GM10248 (cell line): ENCODE measurements around the gene AGPAT1.
A peak's percentile ranks its signal among the peaks of the same experiment; 100 is the strongest.

Source experiments
- CTCF ChIA-PET: fragments of 300-600 bp; sonication (Branson Sonifier 250); formaldehyde crosslinking; extraction: SDS; loops from one replicate; lab custom pipeline; 2021; ENCODE audit warnings: antibody characterized with exemption; lab: Yijun Ruan, JAX
- POLR2A ChIA-PET: fragments of 350-650 bp; sonication (Branson Sonifier 250); formaldehyde crosslinking; extraction: SDS; loops from one replicate; lab custom pipeline; 2020; ENCODE audit warnings: antibody characterized with exemption; lab: Yijun Ruan, JAX
- DNase-seq: peaks from one replicate; pipeline ENCODE4 v3.0.0; 2012; ENCODE audit errors: extremely low spot score
- TF ChIP-seq, protein P1 (sequence below): IDR thresholded peaks from 2 replicates; pipeline ENCODE4 v1.5.1; 2012; ENCODE audit warnings: mild to moderate bottlenecking, low read depth; ENCODE audit errors: extremely low read depth, missing control alignments, control extremely low read depth

Gene AGPAT1

DNA sequence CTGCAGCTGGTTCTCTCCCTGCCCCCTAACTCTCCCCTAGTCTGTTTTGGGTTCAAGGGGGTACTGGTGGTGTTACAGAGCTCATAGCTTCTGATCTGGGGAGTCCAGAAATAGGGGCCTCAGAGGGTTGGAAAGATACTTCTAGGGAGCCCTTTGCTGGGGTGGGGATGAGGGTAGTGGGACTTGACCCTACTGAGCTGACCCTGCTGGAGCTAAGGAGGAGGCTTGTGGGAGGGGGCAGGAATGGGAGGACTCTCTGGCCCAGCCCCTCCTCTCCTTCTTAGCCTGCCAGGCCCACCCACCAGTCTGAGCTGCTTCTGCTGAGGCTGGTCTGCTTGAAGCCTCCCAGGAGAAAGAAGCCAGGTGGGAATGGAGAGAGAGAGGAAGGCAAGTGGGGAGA lies 11.6 kb downstream of the AGPAT1 start, which contains the start of gene EGFL8:
Gene EGFL8 (plus strand): TSS at position 301 of the 400 bp plus-strand sequence. CDS start 1,571 bp downstream, outside the sequence.
- POLR2A ChIA-PET: no interaction called here
- no peak for DNase-seq
- CTCF ChIA-PET: interaction anchor here (1.1 to 2.6 kb wide), 3 partner anchors 10 to 46 kb away, joined by 4 to 9 read pairs (median 5); no protein-coding TSS in a partner anchor
- TF ChIP-seq, protein P1, sequence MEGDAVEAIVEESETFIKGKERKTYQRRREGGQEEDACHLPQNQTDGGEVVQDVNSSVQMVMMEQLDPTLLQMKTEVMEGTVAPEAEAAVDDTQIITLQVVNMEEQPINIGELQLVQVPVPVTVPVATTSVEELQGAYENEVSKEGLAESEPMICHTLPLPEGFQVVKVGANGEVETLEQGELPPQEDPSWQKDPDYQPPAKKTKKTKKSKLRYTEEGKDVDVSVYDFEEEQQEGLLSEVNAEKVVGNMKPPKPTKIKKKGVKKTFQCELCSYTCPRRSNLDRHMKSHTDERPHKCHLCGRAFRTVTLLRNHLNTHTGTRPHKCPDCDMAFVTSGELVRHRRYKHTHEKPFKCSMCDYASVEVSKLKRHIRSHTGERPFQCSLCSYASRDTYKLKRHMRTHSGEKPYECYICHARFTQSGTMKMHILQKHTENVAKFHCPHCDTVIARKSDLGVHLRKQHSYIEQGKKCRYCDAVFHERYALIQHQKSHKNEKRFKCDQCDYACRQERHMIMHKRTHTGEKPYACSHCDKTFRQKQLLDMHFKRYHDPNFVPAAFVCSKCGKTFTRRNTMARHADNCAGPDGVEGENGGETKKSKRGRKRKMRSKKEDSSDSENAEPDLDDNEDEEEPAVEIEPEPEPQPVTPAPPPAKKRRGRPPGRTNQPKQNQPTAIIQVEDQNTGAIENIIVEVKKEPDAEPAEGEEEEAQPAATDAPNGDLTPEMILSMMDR: no peak

DNA sequence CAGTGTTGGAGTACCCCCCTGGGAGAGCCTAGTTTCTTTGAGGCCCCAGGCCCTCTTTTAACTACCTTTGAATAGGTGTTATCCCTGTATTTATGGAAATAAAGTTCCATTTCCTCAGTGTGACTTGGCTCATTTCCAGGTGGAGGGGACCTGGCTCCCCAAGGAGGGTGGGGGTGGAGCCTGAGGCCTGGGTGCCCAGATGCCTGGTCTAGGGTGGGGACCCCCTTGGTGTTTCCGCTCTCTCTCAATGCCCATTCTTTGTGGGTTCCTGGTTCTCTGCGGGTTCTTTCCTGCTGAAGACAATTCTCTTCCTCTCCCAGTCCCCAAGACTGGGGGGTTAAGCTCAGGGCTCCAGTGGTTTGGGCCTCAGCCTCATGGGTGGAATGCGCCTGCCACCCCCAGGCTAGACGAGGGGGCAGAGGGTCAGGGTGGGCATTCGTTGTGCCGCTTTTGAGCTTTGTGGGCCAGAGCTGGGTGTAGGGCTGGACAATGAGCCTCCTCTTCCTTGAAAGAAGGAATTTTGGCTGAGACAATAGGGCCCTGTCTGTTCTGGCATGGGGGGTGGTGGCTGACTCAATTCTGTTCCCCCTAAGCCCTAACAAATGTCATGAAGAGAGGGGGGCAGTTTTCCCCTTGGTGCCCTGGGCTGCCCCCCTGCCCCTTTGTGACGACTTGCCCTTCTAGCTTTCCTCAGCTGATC lies 12.2 kb downstream of the AGPAT1 start:
- TF ChIP-seq, protein P1: no peak
- CTCF ChIA-PET: interaction anchor here (1.3 to 2.6 kb wide), 2 partner anchors 33 to 45 kb away, joined by 4 to 9 read pairs; no protein-coding TSS in a partner anchor
- DNase-seq: no peak
- POLR2A ChIA-PET: no interaction called here

DNA sequence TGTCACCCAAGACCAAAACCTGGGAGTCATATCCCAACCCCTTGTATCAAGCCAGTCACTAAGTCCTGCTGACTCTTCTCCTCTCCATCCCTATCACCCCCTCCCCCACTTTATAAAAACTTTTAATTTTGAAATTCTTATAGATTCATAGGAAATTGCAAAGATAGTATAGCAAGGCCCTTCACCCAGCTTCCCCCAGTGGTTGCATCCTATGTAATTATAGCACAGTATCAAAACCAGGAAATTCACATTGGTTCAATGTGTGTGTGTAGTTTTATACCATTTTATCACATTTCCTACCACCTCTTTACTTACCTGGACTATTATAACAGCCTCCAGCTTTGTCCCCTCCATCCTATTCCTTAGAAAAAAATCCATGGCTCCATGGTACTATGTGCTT lies 17.8 kb downstream of the AGPAT1 start:
- no peak for DNase-seq
- ChIA-PET CTCF (interaction anchor here (0.9 kb wide), 2 partner anchors 9 to 70 kb away, joined by 3 read pairs; no protein-coding TSS in a partner anchor), POLR2A (no interaction called here)
- TF ChIP-seq, protein P1: no peak

DNA sequence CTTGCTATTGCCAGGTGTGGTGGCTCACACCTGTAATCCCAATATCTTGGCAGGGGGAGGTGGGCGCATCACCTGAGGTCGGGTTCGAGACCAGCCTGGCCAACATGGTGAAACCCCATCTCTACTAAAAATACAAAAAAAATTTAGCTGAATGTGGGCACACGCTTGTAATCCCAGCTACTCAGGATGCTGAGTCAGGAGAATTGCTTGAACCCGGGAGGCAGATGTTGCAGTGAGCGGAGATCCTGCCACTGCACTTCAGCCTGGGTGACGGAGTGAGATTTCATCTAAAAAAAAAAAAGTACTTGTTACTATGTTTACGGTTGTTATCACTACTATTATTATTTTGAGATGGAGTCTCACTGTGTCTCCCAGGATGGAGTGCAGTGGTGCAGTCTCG lies 19.0 kb downstream of the AGPAT1 start:
- POLR2A ChIA-PET: no interaction called here
- CTCF ChIA-PET: no interaction called here
- DNase-seq: no peak
- TF ChIP-seq, protein P1: no peak

DNA sequence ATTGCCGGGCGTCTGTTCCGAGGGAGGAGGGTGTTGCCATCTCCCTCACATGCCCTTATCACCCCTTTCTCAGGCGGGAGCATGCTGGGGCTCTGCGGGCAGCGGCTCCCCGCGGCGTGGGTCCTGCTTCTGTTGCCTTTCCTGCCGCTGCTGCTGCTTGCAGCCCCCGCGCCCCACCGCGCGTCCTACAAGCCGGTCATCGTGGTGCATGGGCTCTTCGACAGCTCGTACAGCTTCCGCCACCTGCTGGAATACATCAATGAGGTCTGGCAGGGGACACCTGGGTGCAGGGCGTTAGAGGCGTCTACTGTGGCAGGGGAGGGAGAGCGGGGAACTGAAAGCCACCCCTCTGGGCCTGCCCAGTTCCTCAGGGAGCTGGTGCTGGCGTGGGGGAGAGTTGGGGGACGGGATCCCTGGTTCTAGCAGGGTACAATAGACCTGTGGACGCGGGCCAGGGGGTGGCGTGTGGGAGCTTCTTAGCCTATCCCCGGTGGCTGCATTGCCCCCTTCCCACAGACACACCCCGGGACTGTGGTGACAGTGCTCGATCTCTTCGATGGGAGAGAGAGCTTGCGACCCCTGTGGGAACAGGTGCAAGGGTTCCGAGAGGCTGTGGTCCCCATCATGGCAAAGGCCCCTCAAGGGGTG lies 21.2 kb downstream of the AGPAT1 start:
- ChIA-PET POLR2A (interaction anchor here (0.6 kb wide), 1 partner anchor 21 kb away, joined by 3 read pairs; the partner anchor contains the start of gene AGPAT1), CTCF (interaction anchor here (0.8 to 1.3 kb wide), 5 partner anchors 10 to 107 kb away, joined by 3 to 5 read pairs (median 4); partner anchors contain the start of gene EGFL8)
- TF ChIP-seq, protein P1: peak; percentile 78
- peak; percentile 86 for DNase-seq

DNA sequence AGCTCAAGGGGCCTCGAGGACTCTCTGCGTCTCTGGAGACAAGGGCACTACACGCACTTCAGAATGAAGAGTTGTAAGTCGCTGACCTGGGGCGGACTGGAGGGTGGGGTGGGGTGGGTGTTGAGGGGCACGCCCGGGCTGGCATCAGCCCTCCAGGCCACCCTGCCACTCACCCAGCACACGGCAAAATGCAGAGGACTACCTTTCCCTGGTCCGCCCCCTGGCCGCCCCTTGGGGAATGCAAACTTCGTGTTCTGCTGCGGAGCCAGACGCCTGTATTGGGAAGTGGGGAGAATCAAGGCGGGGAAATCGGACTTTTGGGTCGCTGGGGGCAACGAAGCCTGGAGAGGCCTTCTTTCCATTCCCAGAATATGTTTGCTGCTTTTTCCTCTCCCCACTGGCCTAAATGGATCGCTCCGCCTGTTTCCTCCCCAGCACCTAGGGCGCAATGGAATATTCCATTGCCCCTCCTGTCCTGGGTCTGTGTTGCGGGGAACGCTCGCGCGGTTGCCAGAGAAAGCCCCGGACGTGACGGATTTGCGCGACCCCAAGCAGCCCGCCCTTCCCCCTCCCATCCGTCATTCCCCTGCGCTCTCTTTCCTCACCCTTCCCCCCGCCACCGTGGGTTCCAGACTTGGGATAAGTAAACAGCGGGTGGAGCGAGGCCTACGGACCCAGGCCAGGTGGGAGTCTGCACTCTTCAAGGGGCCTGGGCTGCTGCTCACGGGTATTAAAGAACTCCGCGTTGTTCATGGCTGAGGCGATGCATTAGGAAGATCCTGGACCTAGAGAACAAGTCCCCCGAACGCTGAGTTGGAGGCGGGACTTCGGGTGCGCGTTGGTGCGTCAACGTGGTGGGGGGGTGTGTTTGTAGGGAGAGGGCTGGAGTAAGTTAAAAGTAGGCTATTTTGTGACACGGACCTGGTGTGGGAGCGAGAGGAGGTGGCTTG lies 22.0 kb downstream of the AGPAT1 start, which contains the start of gene PPT2:
Gene PPT2 (plus strand): TSS at position 578 of the 950 bp plus-strand sequence. CDS start 454 bp downstream, outside the sequence.
- ChIA-PET CTCF (interaction anchor here (0.8 to 2.0 kb wide), 6 partner anchors 11 to 106 kb away, joined by 3 to 7 read pairs (median 4); partner anchors contain the start of gene EGFL8), POLR2A (interaction anchor here (0.6 kb wide), 1 partner anchor 22 kb away, joined by 3 read pairs; the partner anchor contains the start of gene AGPAT1)
- peak; percentile 70 for DNase-seq
- TF ChIP-seq, protein P1: no peak
